ENCODE data around the gene TRAF3.
"Not testable (repeated sequence)": the region's sequence is repeated elsewhere in the genome, so short reads cannot be mapped to it uniquely, and the experiment has no call there.

TRAF3 gene

GRCh38 chr14:102868956-102869547 lies 91.8 kb downstream of the TRAF3 start:
- no peak for DNase-seq

- DNase-seq = no peak
These were observed 93.0 kb downstream of the TRAF3 start for GRCh38 chr14:102870246-102870645.

DNA sequence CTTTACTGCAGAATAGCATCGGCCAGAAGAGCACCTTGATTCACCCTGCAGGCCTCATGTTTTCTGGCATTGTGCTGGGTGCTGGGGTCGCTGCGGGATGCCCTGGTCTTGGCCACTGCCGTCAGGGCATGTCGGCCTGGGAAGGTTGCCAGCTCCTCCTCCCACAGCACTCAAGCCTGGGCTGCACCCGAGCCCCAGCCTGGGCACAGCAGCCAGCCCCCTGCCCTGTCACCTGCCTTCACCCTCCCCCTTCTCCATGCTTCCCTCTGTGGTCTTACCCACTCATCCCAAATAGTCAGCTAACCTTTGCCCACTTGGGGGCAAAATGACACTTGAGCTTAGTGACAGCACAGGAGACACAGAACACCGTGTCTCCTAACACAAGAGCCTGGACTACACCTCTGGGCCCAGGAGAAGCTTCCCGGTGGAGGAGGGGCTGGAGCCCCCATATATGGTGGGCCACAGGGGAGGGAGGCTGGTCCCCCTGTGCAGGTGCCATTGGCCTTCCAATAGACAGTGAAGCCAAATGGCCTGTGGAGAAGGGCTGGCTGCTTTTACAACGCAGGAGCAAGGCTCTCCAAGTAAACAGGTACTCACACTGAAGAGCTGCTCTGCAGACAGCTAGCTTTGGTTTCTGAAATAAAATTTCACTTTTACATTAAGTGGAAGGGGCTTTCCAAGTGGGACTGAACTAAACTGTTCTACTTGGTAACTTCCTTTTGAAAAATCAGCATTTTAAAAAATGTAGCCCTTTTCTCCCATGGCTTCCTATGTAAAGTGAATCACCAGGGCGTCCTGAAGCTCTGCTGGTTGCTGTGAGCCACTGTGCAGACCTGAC lies 94.0 kb downstream of the TRAF3 start:
- DNase-seq = no peak

DNA sequence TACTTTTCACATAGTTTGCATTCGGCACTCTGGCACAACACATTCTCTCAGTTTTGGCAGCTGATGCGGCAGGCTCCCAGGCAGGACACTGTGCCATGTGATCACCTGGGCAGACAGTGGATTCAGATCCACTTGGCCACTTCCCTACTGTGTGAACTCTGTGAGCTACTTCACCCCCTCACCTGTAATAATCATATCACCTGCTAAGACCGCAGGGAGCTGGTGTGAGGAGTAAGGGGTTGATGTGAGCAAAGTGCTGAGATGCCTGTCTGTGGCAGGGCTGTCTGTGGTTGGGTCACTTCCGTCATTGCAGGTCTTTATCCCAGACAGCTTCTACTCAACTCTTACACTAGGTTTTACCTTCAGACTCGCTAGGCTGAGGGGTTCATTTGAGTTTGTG lies 94.8 kb downstream of the TRAF3 start:
- DNase-seq = no peak

- DNase-seq = no peak
These were observed 95.9 kb downstream of the TRAF3 start for GRCh38 chr14:102873131-102873530.

DNA sequence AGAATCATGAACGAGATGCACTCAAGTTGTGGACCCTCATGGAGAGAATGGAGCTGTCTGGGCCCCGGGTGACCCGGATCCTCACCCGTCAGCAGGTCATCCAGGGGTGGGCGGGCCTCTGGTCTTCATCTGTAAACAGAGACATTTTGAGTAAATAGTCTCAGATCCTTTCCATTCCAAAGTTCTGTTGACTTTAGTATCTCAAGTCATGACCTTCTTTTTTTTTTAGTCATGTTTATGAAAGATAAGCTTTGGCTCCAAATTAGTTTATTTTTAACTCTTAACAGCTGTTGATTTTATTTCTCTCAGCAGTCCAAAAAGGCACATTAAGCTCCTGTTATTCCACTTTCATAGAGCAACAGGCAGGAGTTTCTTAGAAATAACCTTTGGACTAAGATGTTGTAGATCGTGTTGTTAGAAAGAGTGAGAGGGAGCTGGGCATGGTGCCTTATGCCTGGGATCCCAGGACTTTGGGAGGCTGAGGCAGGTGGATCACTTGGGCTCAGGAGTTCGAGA lies 96.4 kb downstream of the TRAF3 start:
- no peak for DNase-seq

DNA sequence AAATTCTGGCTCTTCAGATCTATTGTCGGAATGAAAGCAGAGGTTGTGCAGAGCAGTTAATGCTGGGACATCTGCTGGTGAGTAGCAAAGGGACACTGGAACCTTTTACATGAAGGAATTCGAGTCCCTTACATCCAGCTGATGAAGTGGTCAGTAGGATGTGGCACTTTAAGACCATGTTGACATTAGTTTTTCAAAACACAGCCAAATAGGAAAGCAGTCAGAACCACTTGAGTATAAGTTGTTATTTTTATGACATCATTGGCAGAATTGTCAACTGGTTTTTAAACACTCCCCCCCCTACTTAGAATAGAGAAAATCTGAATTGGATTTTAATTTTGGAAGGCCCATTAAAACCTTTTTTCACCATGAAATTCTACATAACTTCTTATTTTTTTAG lies 98.4 kb downstream of the TRAF3 start:
- DNase-seq = no peak

DNA sequence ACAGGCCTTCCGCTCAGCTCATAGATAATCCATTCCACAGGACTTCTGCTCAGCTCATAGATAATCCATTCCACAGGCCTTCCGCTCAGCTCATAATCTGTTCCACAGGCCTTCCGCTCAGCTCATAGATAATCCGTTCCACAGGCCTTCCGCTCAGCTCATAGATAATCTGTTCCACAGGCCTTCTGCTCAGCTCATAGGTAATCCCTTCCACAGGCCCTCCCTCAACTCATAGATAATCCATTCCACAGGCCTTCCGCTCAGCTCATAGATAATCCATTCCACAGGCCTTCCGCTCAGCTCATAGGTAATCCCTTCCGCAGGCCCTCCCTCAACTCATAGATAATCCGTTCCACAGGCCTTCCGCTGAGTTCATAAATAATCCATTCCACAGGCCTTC lies 100.3 kb downstream of the TRAF3 start:
- DNase-seq = not testable (repeated sequence)

DNA sequence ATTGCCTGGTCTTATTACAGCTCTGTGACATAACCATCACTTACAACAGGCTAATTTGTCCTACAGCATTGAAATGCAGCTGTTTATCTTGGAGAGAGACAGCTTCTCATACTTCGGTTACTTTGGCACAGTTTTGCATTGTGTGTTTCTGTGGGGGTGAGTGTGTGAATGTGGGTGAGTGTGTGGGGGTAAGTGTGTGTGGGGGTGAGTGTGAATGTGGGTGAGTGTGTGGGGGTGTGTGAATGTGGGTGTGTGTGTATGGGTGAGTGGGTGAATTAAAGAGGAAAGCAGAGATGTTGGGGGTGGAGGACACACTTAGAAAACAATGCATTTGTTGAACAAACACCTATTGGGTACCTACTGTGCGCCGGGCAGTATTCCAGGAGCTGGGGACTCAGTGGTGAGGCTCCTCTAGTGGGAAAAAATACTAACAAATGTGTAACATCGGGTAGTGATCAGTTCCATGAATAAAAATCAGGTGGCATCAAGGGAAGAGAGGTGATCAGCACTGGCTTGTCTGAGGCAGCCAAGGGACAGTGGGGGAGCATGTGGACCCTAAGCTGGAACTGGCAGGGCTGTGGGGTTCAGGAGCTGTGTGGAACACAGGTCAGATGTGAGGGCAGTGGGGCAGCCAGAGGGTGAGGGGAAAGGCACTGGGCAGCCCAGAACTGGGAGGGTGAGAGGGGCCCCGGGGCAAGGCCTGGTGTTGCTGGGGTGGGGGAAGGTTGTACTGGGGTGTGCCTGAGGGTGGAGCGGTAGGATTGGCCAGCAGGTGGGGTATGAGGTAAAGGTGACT lies 101.1 kb downstream of the TRAF3 start:
- DNase-seq = no peak

DNA sequence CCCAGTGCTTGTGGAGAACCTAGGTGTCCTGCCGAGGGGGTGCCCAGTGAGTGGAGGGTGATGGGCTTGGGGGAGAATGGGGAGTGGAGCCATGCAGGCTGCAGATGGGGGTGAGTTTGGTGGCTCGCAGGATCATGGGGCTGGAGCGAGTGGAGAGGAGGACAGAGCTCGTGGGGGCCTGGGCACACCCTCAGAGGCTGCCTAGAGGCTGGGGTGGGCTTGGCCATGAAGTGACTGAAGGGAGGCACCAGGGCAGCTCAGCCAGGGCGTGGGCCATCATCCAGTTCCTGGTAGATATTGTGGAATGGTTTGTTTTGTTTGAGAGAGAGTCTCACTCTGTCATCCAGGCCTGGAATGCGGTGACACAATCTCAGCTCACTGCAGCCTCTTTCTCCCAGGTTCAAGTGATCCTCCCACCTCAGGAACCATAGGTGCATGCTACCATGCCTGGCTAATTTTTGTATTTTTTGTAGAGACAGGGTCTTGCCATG lies 101.8 kb downstream of the TRAF3 start:
- DNase-seq = no peak

- DNase-seq = no peak
These were observed 105.1 kb downstream of the TRAF3 start for GRCh38 chr14:102882226-102882906.

GRCh38 chr14:102883089-102883541 lies 105.9 kb downstream of the TRAF3 start:
- no peak for DNase-seq

GRCh38 chr14:102883554-102883953 lies 106.3 kb downstream of the TRAF3 start:
- DNase-seq = no peak

GRCh38 chr14:102885737-102886447 lies 108.6 kb downstream of the TRAF3 start:
- DNase-seq = no peak

DNA sequence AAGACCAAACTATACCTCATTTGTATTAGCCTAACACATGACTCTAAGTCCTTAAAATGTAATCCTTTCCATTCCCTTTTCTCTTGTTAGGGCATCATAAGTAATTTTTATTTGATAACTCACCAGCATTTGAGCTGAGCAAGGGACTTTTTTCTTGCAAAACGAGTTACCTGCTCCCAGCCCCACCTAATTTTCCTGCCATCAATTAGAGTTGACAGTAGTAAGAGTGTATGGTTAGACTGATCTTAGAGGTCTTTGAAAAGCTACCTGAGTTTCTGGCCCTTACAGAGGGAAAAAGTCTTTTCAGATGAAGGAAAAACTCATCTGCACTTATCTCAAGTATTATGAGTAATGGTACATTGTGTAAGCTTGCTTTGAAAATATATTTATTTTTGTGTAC lies 111.5 kb downstream of the TRAF3 start:
- no peak for DNase-seq

- no peak for DNase-seq
These were observed 112.4 kb downstream of the TRAF3 start for GRCh38 chr14:102889615-102890014.

GRCh38 chr14:102891111-102891510 lies 113.9 kb downstream of the TRAF3 start:
- no peak for DNase-seq

DNA sequence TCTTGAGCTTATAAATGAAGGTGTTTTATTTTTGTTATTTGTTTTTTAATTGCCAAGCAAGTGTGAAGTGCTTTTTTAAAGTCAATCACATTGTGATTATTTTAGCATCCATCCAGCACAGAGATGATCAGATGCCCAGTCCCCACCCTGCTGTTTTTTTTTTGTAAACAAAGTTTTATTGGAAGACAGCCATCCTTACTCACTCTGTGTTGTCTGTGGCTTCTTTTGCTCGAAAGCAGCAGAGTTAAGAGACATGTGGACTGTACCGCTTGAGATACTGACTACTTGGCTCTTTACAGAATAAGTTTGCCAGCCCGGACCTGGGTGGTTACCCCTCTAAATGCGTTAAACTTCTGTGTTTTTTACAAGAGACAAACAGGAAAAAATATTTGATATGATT lies 114.3 kb downstream of the TRAF3 start:
- no peak for DNase-seq

GRCh38 chr14:102892651-102893050 lies 115.4 kb downstream of the TRAF3 start:
- DNase-seq = no peak

DNA sequence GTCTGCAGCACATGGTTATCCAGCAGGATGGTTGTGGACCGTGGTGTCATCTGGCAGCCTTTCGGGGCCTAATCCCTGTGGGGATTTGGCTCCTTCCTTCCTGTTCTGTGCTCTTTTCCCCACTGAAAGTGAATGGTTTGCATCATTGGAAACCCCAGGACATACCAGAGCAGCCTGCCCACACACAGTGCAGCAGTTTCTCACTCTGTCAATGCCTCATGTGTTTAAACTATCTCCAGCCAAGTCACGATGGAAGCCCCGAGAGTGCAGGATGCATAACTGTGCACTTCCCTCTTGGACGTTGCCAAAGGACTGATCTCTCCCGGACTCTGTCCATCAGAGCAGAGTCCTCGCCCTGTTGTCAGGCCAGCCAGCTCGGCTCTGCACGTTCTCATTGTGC lies 116.2 kb downstream of the TRAF3 start:
- no peak for DNase-seq

- DNase-seq = not testable (repeated sequence)
These were observed 119.5 kb downstream of the TRAF3 start for GRCh38 chr14:102896735-102897134.

Data from SHP77 treated with DMSO at 0.1 percent for 48 hours (cell line).